Umbilical cord (tissue), 2 donors: ENCODE measurements around the gene THEMIS2. TPM values are rescaled to one million over a fixed set of nuclear protein-coding genes. Genes with fewer than 3 reads are reported as not detected.

Source experiments
- DNase-seq: peaks from one replicate; pipeline ENCODE4 v3.0.0-alpha.2; 2015; ENCODE audit warnings: low spot score
- total RNA-seq: library from RNA; depleted of rRNA; stranded (reverse); fragments of >200 nt; gene quantifications from one replicate; pipeline ENCODE4 v1.2.3, GENCODE V29; 2014; ENCODE audit warnings: low replicate concordance; ENCODE audit not compliant: insufficient read depth

THEMIS2 gene
- total RNA-seq, 1 donor from 2014 or later: 13.7 TPM

DNA sequence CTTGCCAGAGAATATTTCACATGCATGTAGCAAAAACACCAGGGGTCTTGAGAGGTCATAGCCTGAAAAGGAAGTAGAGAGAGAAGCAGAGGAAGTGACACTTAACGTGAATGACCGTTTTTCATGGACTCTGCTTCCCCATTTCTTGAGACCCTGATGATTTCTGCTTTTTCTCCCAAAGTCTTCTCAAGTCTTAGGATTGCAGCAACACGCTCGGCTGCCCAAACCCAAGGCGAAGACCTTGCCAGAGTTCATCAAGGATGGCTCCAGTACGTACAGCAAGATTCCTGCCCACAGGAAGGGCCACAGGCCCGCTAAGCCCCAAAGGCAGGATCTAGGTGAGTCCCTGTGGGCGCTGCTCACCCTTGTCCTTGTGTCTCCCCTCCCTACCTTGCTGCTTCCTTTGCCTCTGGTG lies 12.8 kb downstream of the THEMIS2 start:
- peak; percentile 20 for DNase-seq

DNA sequence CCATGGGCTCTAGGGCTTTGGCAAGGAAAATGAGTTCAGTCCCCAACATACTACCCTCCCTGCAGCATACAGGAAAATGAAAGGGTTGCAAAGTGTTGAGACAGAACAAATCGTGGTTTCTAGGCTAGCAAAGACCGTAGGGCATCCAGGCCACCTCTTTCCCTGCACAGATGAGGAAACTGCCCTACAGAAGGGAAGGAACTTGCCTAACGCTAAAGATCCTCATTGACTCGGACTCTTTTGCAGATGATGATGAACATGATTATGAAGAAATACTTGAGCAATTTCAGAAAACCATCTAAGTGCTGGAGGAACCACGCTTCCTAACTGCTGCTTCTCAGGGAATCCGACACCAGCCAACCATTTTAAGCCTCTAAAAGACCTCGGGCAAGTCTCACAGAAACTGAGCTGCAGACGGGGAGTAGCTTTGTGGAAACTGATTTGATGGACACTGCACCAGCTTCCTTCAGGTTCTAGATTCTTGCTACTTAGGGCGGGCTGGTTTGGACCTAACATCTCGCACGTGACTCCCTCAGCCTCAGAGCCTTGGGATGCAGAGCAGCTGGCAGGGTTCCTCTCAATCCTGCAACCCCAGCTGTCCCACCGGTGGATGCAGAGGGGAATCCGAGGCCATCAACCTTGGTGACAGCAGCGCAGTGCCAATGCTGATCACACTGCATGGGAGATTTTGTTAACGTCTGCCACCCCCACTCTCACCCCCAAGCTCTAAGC lies 13.4 kb downstream of the THEMIS2 start:
- no peak for DNase-seq

DNA sequence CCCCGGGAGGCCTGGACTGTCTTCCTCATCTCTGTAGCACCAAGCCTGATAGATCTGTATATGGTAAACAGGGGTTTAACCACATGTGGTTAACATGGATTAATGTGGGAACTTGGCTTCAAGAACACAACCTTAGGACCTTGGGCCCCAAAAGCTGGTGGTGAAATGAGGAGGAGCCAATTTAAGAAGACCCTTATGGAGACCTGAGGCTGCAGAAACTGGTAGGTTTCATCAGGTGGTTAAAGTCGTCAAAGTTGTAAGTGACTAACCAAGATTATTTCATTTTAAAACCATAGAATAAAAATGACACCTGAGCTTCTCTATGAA lies 14.0 kb downstream of the THEMIS2 start:
- no peak for DNase-seq

DNA sequence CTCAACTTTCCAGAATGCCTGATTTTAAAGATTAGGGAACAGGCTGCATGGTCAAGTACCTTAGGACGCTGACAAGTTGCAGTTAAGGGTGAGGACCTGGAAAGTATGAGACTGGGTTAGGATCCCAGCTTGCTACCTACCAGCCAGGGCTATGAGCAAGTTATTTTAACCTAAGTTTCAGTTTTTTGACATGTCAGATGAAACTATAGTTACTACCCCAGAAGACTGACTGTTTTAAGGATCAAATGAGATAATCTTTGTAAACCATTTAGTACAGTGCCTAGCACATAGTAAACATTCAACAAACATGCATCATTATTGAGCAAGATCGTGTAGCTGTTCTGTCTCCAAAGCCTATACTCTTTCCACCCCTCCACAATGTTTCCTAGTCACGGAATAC lies 14.4 kb downstream of the THEMIS2 start:
- no peak for DNase-seq

DNA sequence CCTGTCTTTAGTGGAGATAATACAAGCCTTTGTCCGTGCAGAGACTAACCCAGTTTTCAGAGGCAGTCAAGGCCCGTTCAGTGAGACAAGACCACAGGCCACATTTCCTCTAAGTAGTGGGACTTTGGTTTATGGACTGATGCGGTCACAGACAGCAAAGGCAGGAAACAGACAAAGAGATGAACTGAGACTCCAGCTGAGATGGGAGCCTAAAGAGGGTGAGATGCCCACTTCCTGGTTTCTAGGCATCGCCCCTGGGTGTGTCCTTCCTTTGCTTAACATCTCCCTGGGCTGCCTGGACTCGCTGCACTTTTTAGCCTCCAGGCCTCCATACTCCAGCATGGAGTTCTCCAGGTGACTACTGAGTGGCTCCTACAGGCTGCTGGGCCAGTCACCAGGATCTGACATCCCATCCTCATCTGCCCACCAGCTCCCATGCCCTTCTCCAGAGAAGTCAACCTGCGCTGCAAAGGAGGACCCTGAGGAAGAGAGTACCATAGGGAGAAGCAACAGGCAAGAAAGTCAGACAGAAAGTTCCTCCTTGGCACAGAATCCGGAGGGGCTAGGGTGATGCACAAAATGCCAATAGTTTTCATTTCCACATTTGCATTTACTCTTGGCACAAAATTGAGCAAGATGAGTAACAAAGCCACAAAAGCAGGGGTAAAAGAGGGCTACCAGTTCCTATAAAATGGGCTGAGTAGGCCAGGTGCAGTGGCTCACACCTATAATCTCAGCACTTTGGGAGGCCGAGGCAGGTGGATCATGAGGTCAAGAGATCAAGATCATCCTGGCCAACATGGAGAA lies 15.1 kb downstream of the THEMIS2 start:
- DNase-seq: no peak

DNA sequence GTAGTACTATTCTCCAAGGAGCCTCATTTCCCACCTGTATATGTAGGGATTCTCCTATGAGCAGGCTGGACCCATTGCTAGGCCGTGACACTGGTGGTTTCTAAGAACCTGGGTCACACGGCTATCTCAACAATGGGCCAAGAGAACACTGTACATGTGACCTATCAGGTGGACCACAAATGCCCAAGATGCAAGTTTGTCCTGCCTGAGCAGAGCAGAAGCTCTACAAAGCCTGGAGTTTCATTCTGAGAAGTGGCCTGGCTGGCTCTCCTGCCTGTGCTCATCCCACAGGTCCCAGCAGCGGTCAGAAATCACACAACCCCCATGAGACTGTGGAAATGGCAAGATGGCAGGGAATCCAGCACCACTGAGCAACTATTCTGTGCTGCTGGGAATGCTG lies 17.2 kb downstream of the THEMIS2 start:
- DNase-seq: no peak

DNA sequence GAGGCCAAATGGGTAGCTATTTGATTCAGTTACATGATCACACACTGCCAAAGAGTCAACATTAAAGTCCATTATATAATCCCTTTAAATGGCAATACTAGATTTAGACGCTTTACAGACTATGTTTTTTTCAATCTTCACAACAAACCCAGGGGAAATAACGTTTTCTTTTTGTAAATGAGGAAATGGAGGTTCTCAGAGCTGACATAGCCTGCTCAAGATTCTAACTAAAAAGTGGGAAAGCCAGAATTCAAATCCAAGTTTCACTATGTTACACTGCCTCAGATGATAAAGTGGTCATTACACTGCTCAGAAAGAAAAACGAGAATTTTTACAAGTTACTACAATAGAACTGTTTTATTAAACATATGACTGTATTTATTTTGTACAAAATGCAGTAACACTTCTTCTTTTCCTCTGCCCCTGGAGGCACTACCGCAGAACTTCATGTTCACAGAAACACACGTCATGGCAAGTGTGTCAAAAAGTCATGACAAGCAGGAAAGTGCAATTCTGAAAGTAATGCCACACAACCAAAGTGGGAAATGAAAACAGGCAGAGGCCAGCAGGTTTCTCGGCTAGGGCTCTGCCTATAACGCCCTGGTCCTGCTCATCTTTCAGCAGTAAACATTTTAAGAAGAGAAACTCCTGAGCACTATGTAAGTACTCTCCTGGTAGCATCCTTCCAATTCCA lies 19.0 kb downstream of the THEMIS2 start:
- peak; percentile 29 for DNase-seq

DNA sequence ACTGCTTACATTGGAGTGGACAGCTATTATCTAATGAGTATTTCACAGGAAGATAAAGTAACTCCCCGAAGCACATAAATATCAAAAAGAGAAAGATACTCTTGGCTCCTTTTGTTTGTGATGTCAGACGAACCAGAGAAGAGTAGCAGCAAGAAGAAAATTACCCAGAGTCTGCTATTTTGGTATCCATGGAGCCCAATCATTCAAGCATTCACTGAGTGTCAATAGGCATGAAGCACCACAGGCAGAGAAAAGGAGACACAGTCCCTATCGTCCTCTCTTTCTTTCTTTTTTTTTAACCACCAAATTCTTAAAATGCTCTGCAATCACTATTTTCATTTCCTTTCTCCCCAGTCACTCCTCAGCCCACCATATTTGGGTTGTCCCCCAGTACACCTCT lies 22.2 kb downstream of the THEMIS2 start:
- DNase-seq: no peak

DNA sequence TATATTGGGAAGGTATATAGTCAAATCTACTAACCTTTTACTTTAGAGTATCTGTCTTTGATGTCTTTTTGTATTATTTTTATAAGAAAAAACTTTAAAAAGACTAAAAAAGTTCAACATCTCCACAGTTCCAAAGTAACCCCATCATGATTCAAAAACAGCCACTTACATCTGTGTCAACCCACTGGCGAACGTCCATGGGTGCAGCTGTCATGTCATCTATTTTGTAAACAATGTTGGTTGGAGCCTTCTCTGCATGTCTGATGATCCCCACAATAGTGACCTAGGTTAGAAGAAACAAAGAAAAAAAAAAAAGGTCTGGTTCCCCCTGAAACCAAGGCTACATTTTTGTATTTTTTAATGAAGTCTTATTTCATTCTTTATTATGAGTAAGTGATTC lies 34.4 kb downstream of the THEMIS2 start:
- no peak for DNase-seq

DNA sequence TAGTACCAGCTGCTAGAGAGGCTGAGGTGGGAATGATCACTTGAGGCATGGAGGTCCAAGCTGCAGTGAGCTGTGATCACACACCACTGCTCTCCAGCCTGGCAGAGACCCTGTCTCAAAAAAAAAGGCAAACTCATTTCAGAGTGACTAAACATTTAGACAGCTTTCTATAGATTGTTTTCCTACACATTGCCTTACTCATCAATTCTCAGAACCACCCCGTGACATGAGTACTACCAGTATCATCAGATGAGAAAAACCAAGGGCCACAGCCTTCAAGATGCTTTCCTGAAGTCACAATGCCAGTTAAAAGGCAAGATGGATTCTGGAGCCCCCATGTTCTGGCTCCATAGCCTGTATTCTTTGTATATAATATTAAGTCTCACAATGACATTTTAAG lies 40.1 kb downstream of the THEMIS2 start:
- DNase-seq: no peak

DNA sequence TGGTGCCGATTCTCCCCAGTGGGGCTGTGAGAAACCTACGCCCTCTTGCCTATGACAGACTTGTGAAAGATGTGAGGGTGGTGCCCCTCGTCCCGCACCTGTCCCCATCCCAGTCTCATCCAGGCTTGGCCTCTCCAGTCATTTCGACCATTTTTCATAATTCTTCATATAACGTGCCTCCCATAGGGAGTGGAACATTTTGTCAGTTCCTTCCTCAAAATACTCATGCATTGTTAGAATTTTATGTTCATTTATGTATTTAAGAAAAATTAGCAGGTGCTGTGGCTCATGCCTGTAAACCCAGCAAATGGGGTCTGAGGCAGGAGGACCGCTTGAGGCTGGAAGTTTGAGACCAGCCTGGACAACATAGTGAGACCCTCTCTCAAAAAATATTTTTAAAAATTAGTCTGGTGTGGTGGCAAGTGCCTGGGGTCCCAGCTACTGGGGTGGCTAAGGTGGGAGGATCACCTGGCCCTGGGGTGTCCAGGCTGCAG lies 42.8 kb downstream of the THEMIS2 start:
- no peak for DNase-seq

DNA sequence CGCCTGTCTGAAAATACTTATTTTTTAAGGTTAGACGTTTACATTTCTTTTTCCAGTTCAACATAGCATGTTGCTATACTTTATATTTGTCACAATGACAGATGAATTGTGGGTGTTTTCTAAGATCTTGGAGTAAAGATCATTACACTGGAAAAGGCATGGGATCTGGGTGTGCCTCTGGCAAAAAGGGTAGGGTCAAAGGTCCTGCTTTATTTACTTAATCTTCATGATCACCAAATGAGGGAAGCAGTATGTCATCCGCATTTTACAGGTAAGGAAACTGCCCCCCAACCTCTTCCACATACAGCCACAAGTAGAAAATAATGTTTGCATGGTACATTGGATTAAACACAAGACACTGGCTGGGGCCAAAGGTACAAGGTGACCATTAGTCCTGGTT lies 49.9 kb downstream of the THEMIS2 start:
- no peak for DNase-seq

DNA sequence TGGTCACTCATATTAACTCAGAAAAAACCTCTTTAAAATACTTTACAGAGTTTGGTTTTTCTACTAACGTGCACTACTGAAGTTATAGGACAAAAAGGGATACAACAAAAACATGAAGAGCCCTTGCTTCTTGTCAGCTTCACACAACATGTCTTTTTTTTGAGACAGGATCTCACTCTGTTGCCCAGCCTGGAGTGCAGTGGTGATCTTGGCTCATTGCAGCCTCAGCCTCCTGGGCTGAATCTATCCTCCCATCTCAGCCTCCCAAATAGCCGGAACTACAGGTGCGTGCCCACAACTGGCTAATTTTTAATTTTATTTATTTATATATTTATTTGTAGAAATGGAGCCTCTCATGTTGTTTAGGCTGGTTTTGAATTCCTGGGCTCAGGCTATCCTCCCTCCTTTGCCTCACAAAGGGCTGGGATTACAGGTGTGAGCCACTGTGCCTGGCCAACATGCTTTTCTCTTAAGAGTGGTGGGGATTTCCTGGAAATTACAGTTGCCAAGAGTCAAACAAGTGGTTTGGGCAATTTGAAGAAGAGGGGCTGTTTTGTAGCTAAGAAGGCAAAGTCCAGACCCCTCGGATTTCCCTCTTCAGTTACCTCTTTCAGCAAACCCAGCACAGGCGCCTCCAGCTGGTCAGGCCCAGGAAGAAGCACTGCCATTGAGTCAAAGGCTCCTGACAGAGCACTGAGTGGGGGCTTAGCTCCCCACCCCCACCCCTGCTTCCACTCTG lies 56.0 kb downstream of the THEMIS2 start:
- no peak for DNase-seq

DNA sequence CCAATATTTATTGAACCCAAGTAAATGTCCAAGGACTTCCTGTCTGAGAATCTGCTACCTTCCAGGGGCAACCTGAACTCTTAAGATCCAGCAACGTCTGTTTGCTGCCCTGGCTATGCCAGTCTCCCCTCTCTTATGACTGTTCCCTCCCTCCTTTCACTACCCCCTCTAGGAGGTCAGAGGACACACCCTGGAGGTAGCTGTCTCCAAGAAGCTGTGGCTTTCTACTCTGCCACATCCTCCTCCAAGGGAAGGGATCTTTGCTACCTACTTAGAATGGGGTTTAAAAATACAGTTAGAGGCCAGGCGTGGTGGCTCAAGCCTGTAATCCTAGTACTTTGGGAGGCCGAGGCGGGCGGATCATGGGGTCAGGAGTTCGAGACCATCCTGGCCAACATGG lies 58.8 kb downstream of the THEMIS2 start:
- DNase-seq: no peak

DNA sequence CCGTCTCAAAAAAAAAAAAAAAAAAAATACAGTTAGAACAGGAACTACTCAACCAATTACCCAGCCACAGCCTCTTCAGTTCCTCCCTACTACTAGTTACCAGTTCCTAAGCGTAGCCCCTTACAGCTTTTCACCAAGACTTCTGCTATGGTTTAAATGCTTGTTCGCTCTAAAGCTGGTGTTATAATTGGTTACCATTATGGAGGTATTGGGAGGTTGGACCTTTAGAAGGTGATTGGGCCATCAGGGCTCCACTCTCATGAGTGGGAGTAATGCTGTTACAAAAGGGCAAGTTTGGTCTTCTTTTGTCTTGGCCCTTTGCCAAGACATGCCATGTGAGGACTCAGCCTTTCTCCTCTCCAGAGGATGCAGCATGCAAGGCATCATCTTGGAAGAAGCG lies 59.4 kb downstream of the THEMIS2 start:
- no peak for DNase-seq

DNA sequence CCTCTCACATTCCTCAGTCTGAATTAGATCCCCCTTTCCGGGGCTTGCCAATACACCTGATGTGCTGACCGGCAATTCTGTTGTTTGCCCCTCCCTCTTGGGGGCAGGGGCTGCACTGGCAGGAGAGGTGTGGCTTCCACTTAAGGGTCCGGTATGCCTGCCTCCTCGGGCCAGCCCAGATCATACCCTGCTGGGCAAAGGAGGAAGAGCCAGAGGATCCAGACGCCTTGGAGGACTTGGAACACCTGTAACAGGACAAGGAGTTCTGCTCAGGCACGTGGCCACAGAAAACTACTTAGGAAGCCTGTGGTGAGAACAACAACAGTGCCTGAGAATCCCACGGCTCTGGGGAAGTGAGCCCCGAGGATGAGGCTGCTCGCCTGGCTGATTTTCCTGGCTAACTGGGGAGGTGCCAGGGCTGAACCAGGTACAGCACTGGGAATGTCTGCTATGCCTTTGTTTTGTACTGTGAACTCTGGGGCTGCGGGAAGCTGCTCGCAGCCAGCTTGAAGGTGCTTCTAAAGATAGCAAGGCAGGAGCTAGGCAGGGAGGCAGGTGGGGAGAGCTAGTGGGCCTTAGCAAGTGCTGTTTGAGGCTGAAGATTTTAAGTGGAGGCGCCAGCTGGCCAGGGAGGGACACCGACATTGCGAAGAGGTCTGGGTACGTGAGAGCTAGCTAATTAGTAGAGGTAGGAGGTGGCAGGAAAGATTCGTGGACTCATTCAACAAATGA lies 62.6 kb downstream of the THEMIS2 start, which contains the start of gene SMPDL3B:
SMPDL3B (plus strand) TSS at position 183 of the 732 bp plus-strand sequence; CDS start at position 367, 184 bp downstream.
- no peak for DNase-seq

DNA sequence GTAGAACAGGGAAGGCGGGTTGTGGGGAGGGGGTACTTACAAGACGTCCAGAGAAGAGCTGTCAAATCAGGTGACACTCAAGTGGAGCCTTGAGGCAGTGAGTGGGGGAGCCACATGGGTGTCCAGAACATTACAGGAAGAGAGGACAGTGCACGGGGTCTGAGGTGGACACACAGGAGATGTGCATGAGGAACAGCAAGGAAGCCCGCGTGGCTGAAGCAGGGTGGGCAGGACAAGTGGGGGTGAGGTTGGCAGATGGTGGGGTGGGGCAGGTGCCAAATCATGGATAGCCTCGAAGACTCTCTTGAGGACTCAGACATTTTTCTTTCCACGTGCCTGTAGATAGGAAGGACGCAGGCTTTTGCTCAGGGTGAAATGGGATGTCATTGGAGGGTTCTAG lies 63.4 kb downstream of the THEMIS2 start:
- DNase-seq: no peak
